H1 (cell line): Measurements from ENCODE around the gene IRAK4. TPM values are rescaled to one million over a fixed set of nuclear protein-coding genes. Genes with fewer than 3 reads are reported as not detected.

Experiments used
- CTCF ChIA-PET: fragments of 300-600 bp; sonication (Branson Sonifier 250); formaldehyde crosslinking; loops from one replicate; lab custom pipeline; 2021; ENCODE audit not compliant: partially characterized antibody; lab: Charles Lee
- POLR2A ChIA-PET: fragments of 300-600 bp; sonication (Branson Sonifier 250); formaldehyde crosslinking; loops from one replicate; lab custom pipeline; 2021; ENCODE audit warnings: inconsistent platforms; ENCODE audit not compliant: partially characterized antibody; lab: Charles Lee
- DNase-seq, 2 experiments: peaks; one replicate each; pipeline versions ENCODE4 v3.0.0 to v3.0.0-alpha.2; 2010 to 2022; ENCODE audit warnings: low spot score in 2 of 2, low read depth in 1 of 2, mixed read lengths in 1 of 2
- FAIRE-seq: peaks from 2 replicates; lab custom pipeline; 2011; peaks lifted over from hg19 to GRCh38; lab: Jason Lieb, UNC
- H2AFZ ChIP-seq: 2 replicates; pipeline ENCODE4 v1.8.1; 2012; ENCODE audit warnings: low read length, inconsistent platforms
- H2AK5ac ChIP-seq: 2 replicates; pipeline ENCODE4 v1.6.1; 2013; ENCODE audit warnings: low read depth, low read length
- H2BK120ac ChIP-seq: replicated peaks from 2 replicates; pipeline ENCODE3; 2013; ENCODE audit warnings: low read depth, low read length, inconsistent platforms
- H2BK12ac ChIP-seq: 2 replicates; pipeline ENCODE4 v1.6.1; 2013; ENCODE audit warnings: low read depth, low read length
- H2BK15ac ChIP-seq: 2 replicates; pipeline ENCODE4 v1.6.1; 2013; ENCODE audit warnings: low read length
- H2BK20ac ChIP-seq: 2 replicates; pipeline ENCODE4 v1.6.1; 2013; ENCODE audit warnings: low read length
- H2BK5ac ChIP-seq: 2 replicates; pipeline ENCODE4 v1.6.1; 2013; ENCODE audit warnings: low read depth, low read length
- H3K14ac ChIP-seq: 2 replicates; pipeline ENCODE4 v1.6.1; 2013; ENCODE audit warnings: inconsistent platforms; ENCODE audit not compliant: insufficient read length
- H3K18ac ChIP-seq: 2 replicates; pipeline ENCODE4 v1.6.1; 2013; ENCODE audit warnings: low read length; ENCODE audit errors: extremely low read depth
- H3K23ac ChIP-seq: 2 replicates; pipeline ENCODE4 v1.6.1; 2013; ENCODE audit warnings: inconsistent platforms; ENCODE audit not compliant: insufficient read length
- H3K23me2 ChIP-seq: 2 replicates; pipeline ENCODE4 v1.6.1; 2013; ENCODE audit warnings: low read depth, low read length
- H3K27ac ChIP-seq: 2 replicates; pipeline ENCODE4 v1.6.1; 2011; ENCODE audit warnings: low read depth, low read length, inconsistent platforms
- H3K27me3 ChIP-seq, 4 experiments: replicated peaks in 1 of 4; 1 replicate in 1 of 4; 2 replicates in 3 of 4; pipeline versions ENCODE4 v1.6.1 to v1.8.1; 2011 to 2013; ENCODE audit warnings: low read length in 3 of 4, mild to moderate bottlenecking in 3 of 4, inconsistent platforms in 2 of 4, mixed read lengths in 2 of 4, moderate library complexity in 1 of 4; ENCODE audit not compliant: control insufficient read depth in 3 of 4, insufficient read depth in 3 of 4; ENCODE audit errors: extremely low read depth in 1 of 4
- H3K36me3 ChIP-seq, 4 experiments: 2 replicates each; pipeline versions ENCODE4 v1.6.1 to v1.8.1; 2011 to 2013; ENCODE audit warnings: mild to moderate bottlenecking in 4 of 4, low read length in 3 of 4, moderate library complexity in 2 of 4, control low read depth in 1 of 4, inconsistent platforms in 1 of 4; ENCODE audit not compliant: insufficient read depth in 4 of 4, control insufficient read depth in 2 of 4
- H3K4ac ChIP-seq: replicated peaks from 2 replicates; pipeline ENCODE3; 2013; ENCODE audit warnings: low read length, low read depth, mixed read lengths, inconsistent platforms; ENCODE audit not compliant: insufficient read length
- H3K4me1 ChIP-seq, 4 experiments: replicated peaks in 1 of 4; 1 replicate in 1 of 4; 2 replicates in 3 of 4; pipeline versions ENCODE4 v1.6.1 to v1.8.1; 2011 to 2013; ENCODE audit warnings: low read length in 3 of 4, inconsistent platforms in 2 of 4, mixed read lengths in 1 of 4; ENCODE audit not compliant: insufficient read depth in 4 of 4, control insufficient read depth in 3 of 4
- H3K4me2 ChIP-seq, 2 experiments: 2 replicates each; pipeline versions ENCODE4 v1.6.1 to v1.8.1; 2011 to 2013; ENCODE audit warnings: low read depth in 2 of 2, low read length in 2 of 2, control low read depth in 1 of 2, inconsistent platforms in 1 of 2, mild to moderate bottlenecking in 1 of 2; ENCODE audit not compliant: insufficient read depth in 1 of 2
- H3K4me3 ChIP-seq, 4 experiments: fragments of 200-600, 300-600 bp in 1 of 4; sonication (generic), shearing (Covaris generic), sonication (Bioruptor Twin) in 1 of 4; 2 replicates each; pipeline versions ENCODE4 v1.5.1 to v1.8.1; 2011 to 2016; ENCODE audit warnings: low read length in 4 of 4, low read depth in 3 of 4, control low read depth in 2 of 4, inconsistent platforms in 2 of 4, mild to moderate bottlenecking in 2 of 4, mixed read lengths in 1 of 4, moderate library complexity in 1 of 4; ENCODE audit not compliant: insufficient read depth in 2 of 4; ENCODE audit errors: extremely low read depth in 1 of 4
- H3K56ac ChIP-seq: replicated peaks from 2 replicates; pipeline ENCODE3; 2013; ENCODE audit warnings: low read depth, mild to moderate bottlenecking, mixed read lengths, low read length, inconsistent platforms; ENCODE audit not compliant: insufficient read length
- H3K79me1 ChIP-seq: 2 replicates; pipeline ENCODE4 v1.6.1; 2013; ENCODE audit warnings: low read depth, low read length, control low read depth
- H3K79me2 ChIP-seq, 2 experiments: 2 replicates each; pipeline versions ENCODE4 v1.6.1 to v1.8.1; 2012 to 2013; ENCODE audit warnings: low read length in 2 of 2, mild to moderate bottlenecking in 2 of 2, inconsistent platforms in 1 of 2; ENCODE audit not compliant: insufficient read depth in 2 of 2, control insufficient read depth in 1 of 2
- H3K9ac ChIP-seq, 4 experiments: replicated peaks in 1 of 4; 1 replicate in 1 of 4; 2 replicates in 3 of 4; pipeline versions ENCODE4 v1.6.1 to v1.8.1; 2011 to 2013; ENCODE audit warnings: low read depth in 3 of 4, low read length in 3 of 4, control low read depth in 2 of 4, mild to moderate bottlenecking in 2 of 4, moderate library complexity in 2 of 4, inconsistent platforms in 1 of 4; ENCODE audit errors: extremely low read depth in 1 of 4
- H3K9me3 ChIP-seq, 2 experiments: 2 replicates each; pipeline versions ENCODE4 v1.6.1 to v1.8.1; 2012 to 2013; ENCODE audit warnings: mild to moderate bottlenecking in 2 of 2, moderate library complexity in 2 of 2, control low read depth in 1 of 2, inconsistent platforms in 1 of 2, low read depth in 1 of 2, low read length in 1 of 2, mixed read lengths in 1 of 2; ENCODE audit not compliant: insufficient read depth in 2 of 2
- H4K20me1 ChIP-seq, 2 experiments: replicated peaks in 1 of 2; 2 replicates each; pipeline versions ENCODE3 to v1.8.1; 2011 to 2013; ENCODE audit warnings: inconsistent platforms in 2 of 2, low read length in 2 of 2, mild to moderate bottlenecking in 1 of 2; ENCODE audit not compliant: insufficient read depth in 2 of 2, control insufficient read depth in 1 of 2
- H4K5ac ChIP-seq: 2 replicates; pipeline ENCODE4 v1.6.1; 2013; ENCODE audit warnings: low read length, low read depth, mixed read lengths, inconsistent platforms; ENCODE audit not compliant: insufficient read length
- H4K8ac ChIP-seq: 2 replicates; pipeline ENCODE4 v1.8.0; 2013; ENCODE audit warnings: mild to moderate bottlenecking, moderate library complexity, low read length, inconsistent platforms; ENCODE audit not compliant: insufficient read depth; ENCODE audit errors: extremely low read depth
- H4K91ac ChIP-seq: replicated peaks from 2 replicates; pipeline ENCODE3; 2013; ENCODE audit warnings: low read length, mixed read lengths, inconsistent platforms; ENCODE audit not compliant: insufficient read length
- ASH2L ChIP-seq: fragments of 200-600, 300-600 bp; sonication (generic); IDR thresholded peaks from one replicate; pipeline ENCODE4 v1.7.1; 2017; ENCODE audit warnings: low read length
- ATF3 ChIP-seq: IDR thresholded peaks from 2 replicates; pipeline ENCODE4 v1.6.1; 2011; ENCODE audit warnings: low read depth, mild to moderate bottlenecking, low read length; ENCODE audit not compliant: insufficient read depth
- GABPA ChIP-seq: IDR thresholded peaks from 2 replicates; pipeline ENCODE4 v1.6.1; 2011; ENCODE audit warnings: mild to moderate bottlenecking, low read length, moderate library complexity, borderline replicate concordance; ENCODE audit not compliant: insufficient read depth
- GTF2F1 ChIP-seq: IDR thresholded peaks from 2 replicates; pipeline ENCODE4 v1.6.1; 2012; ENCODE audit warnings: low read depth, low read length, improper control_type of control experiment, borderline replicate concordance
- NANOG ChIP-seq: IDR thresholded peaks from 2 replicates; pipeline ENCODE4 v1.6.1; 2011; ENCODE audit warnings: low read length, low read depth, mild to moderate bottlenecking, inconsistent platforms; ENCODE audit not compliant: insufficient read depth, poor library complexity, severe bottlenecking
- POU5F1 ChIP-seq: IDR thresholded peaks from 2 replicates; pipeline ENCODE4 v1.6.1; 2011; ENCODE audit warnings: low read depth, mild to moderate bottlenecking, low read length, moderate library complexity
- SP2 ChIP-seq: IDR thresholded peaks from 2 replicates; pipeline ENCODE4 v1.6.1; 2012; ENCODE audit warnings: mild to moderate bottlenecking, low read length, inconsistent platforms
- SRF ChIP-seq: IDR thresholded peaks from 2 replicates; pipeline ENCODE4 v1.6.1; 2011; ENCODE audit warnings: mild to moderate bottlenecking, low read depth, low read length, moderate library complexity
- WGBS, 2 experiments: shearing (Covaris generic) in 1 of 2; methylation state at CpG; one replicate each; pipeline versions ENCODE4 v1.1.6 to v1.1.7; 2013 to 2015; ENCODE audit warnings: low lambda C conversion rate in 2 of 2, mixed read lengths in 2 of 2, inconsistent platforms in 1 of 2, low coverage in 1 of 2, missing lambda C conversion rate in 1 of 2; ENCODE audit not compliant: insufficient replicate concordance in 2 of 2, insufficient coverage in 1 of 2, insufficient read length in 1 of 2; ENCODE audit errors: extremely low coverage in 1 of 2, missing lambda C conversion rate in 1 of 2; 5-methylcytosine and 5-hydroxymethylcytosine counted together
- polyA plus RNA-seq, 7 experiments: library from polyadenylated mRNA; depleted of rRNA in 3 of 7; stranded (reverse) in 5 of 7; unstranded in 2 of 7; fragments of >200 nt in 5 of 7; fragments of 200-250 nt in 2 of 7; gene quantifications; 1 replicate in 5 of 7; 2 replicates in 1 of 7; 4 replicates in 1 of 7; pipeline versions ENCODE4 v1.2.1 to v1.2.3, GENCODE V29; 2011 to 2013; ENCODE audit warnings: missing spikeins in 2 of 7, mixed read lengths in 2 of 7
- total RNA-seq: library from RNA; stranded (reverse); fragmentation: NEBNext Ultra II Directional; extraction: Animal tissue kit (Norgen Biotek cat#: 25700); gene quantifications from 2 replicates; pipeline ENCODE4 v1.2.1, GENCODE V29; 2021

The IRAK4 gene
- total and polyA plus RNA-seq, 2 of the 8 experiments (the other 6 are each of a cell fraction or from before 2014, with no cell fraction given): 2.3 to 7.7 TPM

- H3K27me3 ChIP-seq: no peaks in the 10 kb centered on the region
- no peak overlapping the region for H3K4me2 ChIP-seq
- no peaks in the 10 kb centered on the region for H3K9me3 ChIP-seq
- FAIRE-seq: no peak
- no peak overlapping the region for H3K23ac ChIP-seq
- H3K27ac ChIP-seq: no peak overlapping the region
- no peaks in the 10 kb centered on the region for H3K4me1 ChIP-seq
- H2BK120ac ChIP-seq: no peak overlapping the region
- H2BK5ac ChIP-seq: no peak overlapping the region
- no peak overlapping the region for H4K5ac ChIP-seq
- no peak overlapping the region for H2AK5ac ChIP-seq
- H2BK20ac ChIP-seq: no peak overlapping the region
- H3K4ac ChIP-seq: no peak overlapping the region
- POLR2A ChIA-PET: no interaction called here
- TF ChIP-seq NANOG: no peak
- TF ChIP-seq ATF3: no peak
- TF ChIP-seq SRF: no peak
- no peak for TF ChIP-seq ASH2L
- TF ChIP-seq GABPA: no peak
- no peak for TF ChIP-seq SP2
- TF ChIP-seq POU5F1: no peak
- TF ChIP-seq GTF2F1: no peak
- no peaks in the 10 kb centered on the region for H3K79me2 ChIP-seq
- H4K91ac ChIP-seq: no peak overlapping the region
- CTCF ChIA-PET: interaction anchor here (0.6 to 0.7 kb wide), 2 partner anchors 9 to 17 kb away, joined by 3 read pairs; no protein-coding TSS in a partner anchor
- DNase-seq: no peak
- no peak overlapping the region for H3K9ac ChIP-seq
- no peak overlapping the region for H2BK12ac ChIP-seq
- H3K18ac ChIP-seq: no peak overlapping the region
- H3K4me3 ChIP-seq: no peak overlapping the region
- no peak overlapping the region for H3K14ac ChIP-seq
- H2AFZ ChIP-seq: no peak overlapping the region
- no peaks in the 10 kb centered on the region for H3K79me1 ChIP-seq
- peaks cover 0 to 9% (median 2%) of the 10 kb centered on the region in 4 experiments; a peak in 2 of 8 replicates for H3K36me3 ChIP-seq
- no peaks in the 10 kb centered on the region for H3K23me2 ChIP-seq
- no peak overlapping the region for H3K56ac ChIP-seq
- no peaks in the 10 kb centered on the region for H4K20me1 ChIP-seq
- H4K8ac ChIP-seq: no peak overlapping the region
- no peak overlapping the region for H2BK15ac ChIP-seq
- WGBS, 2 experiments: 97% methylated on average over 5 of the region's 5 CpGs; no CpG with 5 or more reads in 1 of the 2 experiments
Observed at GRCh38 chr12:43749016-43749415, 9.7 kb upstream of the IRAK4 start.
